Trophoblast cell (in vitro differentiated cells and primary cell): ENCODE results near the gene ULK4.
A peak's percentile ranks its signal among the peaks of the same experiment; 100 is the strongest.

Experiments
- DNase-seq, 2 donors: peaks; one replicate each; pipeline ENCODE4 v3.0.0-alpha.2; 2016
- H2AFZ ChIP-seq: 2 replicates; pipeline ENCODE4 v1.6.1; 2013; ENCODE audit warnings: low read length, moderate library complexity, mild to moderate bottlenecking; ENCODE audit not compliant: insufficient read depth, poor library complexity
- H2AK5ac ChIP-seq: 2 replicates; pipeline ENCODE4 v1.6.1; 2013; ENCODE audit warnings: mild to moderate bottlenecking, low read length
- H2BK120ac ChIP-seq: 2 replicates; pipeline ENCODE4 v1.6.1; 2013; ENCODE audit warnings: low read length, mild to moderate bottlenecking, moderate library complexity; ENCODE audit not compliant: insufficient read depth, poor library complexity
- H2BK12ac ChIP-seq: 2 replicates; pipeline ENCODE4 v1.6.1; 2013; ENCODE audit warnings: mild to moderate bottlenecking, low read length, moderate library complexity
- H2BK5ac ChIP-seq: 2 replicates; pipeline ENCODE4 v1.6.1; 2013; ENCODE audit warnings: low read length, low read depth, moderate library complexity, mild to moderate bottlenecking; ENCODE audit not compliant: poor library complexity
- H3K14ac ChIP-seq: 2 replicates; pipeline ENCODE4 v1.6.1; 2013; ENCODE audit warnings: mild to moderate bottlenecking, low read length
- H3K18ac ChIP-seq: 2 replicates; pipeline ENCODE4 v1.6.1; 2013; ENCODE audit warnings: mild to moderate bottlenecking, low read length
- H3K23ac ChIP-seq: 2 replicates; pipeline ENCODE4 v1.6.1; 2013; ENCODE audit warnings: low read length
- H3K27ac ChIP-seq: 2 replicates; pipeline ENCODE4 v1.5.1; 2013; ENCODE audit warnings: low read depth, mild to moderate bottlenecking, inconsistent platforms, low read length, moderate library complexity
- H3K27me3 ChIP-seq: 2 replicates; pipeline ENCODE4 v1.6.1; 2013; ENCODE audit warnings: inconsistent platforms, mild to moderate bottlenecking, low read length, moderate library complexity; ENCODE audit not compliant: insufficient read depth
- H3K36me3 ChIP-seq, 2 experiments: 1 replicate in 1 of 2; 2 replicates in 1 of 2; pipeline ENCODE4 v1.6.1; 2013; ENCODE audit warnings: low read length in 2 of 2, mild to moderate bottlenecking in 2 of 2, moderate library complexity in 1 of 2; ENCODE audit not compliant: insufficient read depth in 2 of 2, control insufficient read depth in 1 of 2
- H3K4ac ChIP-seq: 2 replicates; pipeline ENCODE4 v1.6.1; 2013; ENCODE audit warnings: low read depth, mild to moderate bottlenecking, low read length, moderate library complexity
- H3K4me1 ChIP-seq, 2 experiments: 1 replicate in 1 of 2; 2 replicates in 1 of 2; pipeline ENCODE4 v1.6.1; 2013; ENCODE audit warnings: low read length in 2 of 2, mild to moderate bottlenecking in 2 of 2, moderate library complexity in 1 of 2; ENCODE audit not compliant: insufficient read depth in 2 of 2, control insufficient read depth in 1 of 2
- H3K4me2 ChIP-seq: 2 replicates; pipeline ENCODE4 v1.6.1; 2013; ENCODE audit warnings: inconsistent platforms, mild to moderate bottlenecking, low read length, moderate library complexity
- H3K4me3 ChIP-seq: 2 replicates; pipeline ENCODE4 v1.5.1; 2013; ENCODE audit warnings: mild to moderate bottlenecking, low read depth, low read length, inconsistent platforms
- H3K79me1 ChIP-seq: one replicate; pipeline ENCODE4 v1.6.1; 2013; ENCODE audit warnings: low read length
- H3K79me2 ChIP-seq: 2 replicates; pipeline ENCODE4 v1.6.1; 2013; ENCODE audit warnings: low read length, mild to moderate bottlenecking; ENCODE audit not compliant: control insufficient read depth, insufficient read depth, poor library complexity
- H3K9ac ChIP-seq: 2 replicates; pipeline ENCODE4 v1.6.1; 2013; ENCODE audit warnings: mild to moderate bottlenecking, low read length
- H3K9me3 ChIP-seq: 2 replicates; pipeline ENCODE4 v1.6.1; 2013; ENCODE audit warnings: low read depth, mild to moderate bottlenecking, control low read depth, inconsistent platforms, low read length; ENCODE audit not compliant: insufficient read depth
- H4K12ac ChIP-seq: 2 replicates; pipeline ENCODE4 v1.6.1; 2013; ENCODE audit warnings: low read depth, mild to moderate bottlenecking, low read length, moderate library complexity
- H4K8ac ChIP-seq: 2 replicates; pipeline ENCODE4 v1.6.1; 2013; ENCODE audit warnings: low read depth, mild to moderate bottlenecking, low read length, moderate library complexity
- H4K91ac ChIP-seq: one replicate; pipeline ENCODE4 v1.6.1; 2013; ENCODE audit warnings: low read depth, mild to moderate bottlenecking, low read length, moderate library complexity
- WGBS: extraction: QIAGEN DNeasy Blood & Tissue Kit; methylation state at CpG from one replicate; pipeline ENCODE4 v1.1.7; 2013; ENCODE audit warnings: missing lambda C conversion rate; ENCODE audit not compliant: insufficient read length, insufficient coverage; ENCODE audit errors: extremely low coverage; 5-methylcytosine and 5-hydroxymethylcytosine counted together

Gene ULK4

GRCh38 chr3:41212088-41212487 lies 749.8 kb downstream of the ULK4 start:
- WGBS = no CpG with 5 or more reads among the region's 2 CpGs
- Histone ChIP-seq H2BK120ac (no peak overlapping the region), H3K4me3 (no peak overlapping the region)

GRCh38 chr3:41210966-41211365 lies 750.9 kb downstream of the ULK4 start:
- Histone ChIP-seq H3K79me2 (peaks cover 17% of the 10 kb centered on the region), H3K79me1 (no peaks in the 10 kb centered on the region), H3K27ac (no peak overlapping the region), H3K9ac (no peak overlapping the region), H2BK120ac (no peak overlapping the region), H4K8ac (no peak overlapping the region), H3K4me3 (no peak overlapping the region), H2BK12ac (no peak overlapping the region), H4K91ac (no peak overlapping the region), H3K4ac (peak overlapping the region; percentile 98), H3K4me1 (peaks cover 3 to 10% of the 10 kb centered on the region in 2 experiments), H3K14ac (no peak overlapping the region), H4K12ac (no peak overlapping the region), H3K18ac (no peak overlapping the region), H3K23ac (no peak overlapping the region), H3K4me2 (no peak overlapping the region), H2AK5ac (no peak overlapping the region), H3K36me3 (peaks cover 4 to 7% of the 10 kb centered on the region in 2 experiments), H3K9me3 (no peaks in the 10 kb centered on the region), H3K27me3 (no peaks in the 10 kb centered on the region), H2AFZ (no peak overlapping the region), H2BK5ac (no peak overlapping the region)
- no peak for DNase-seq
- WGBS = no CpG with 5 or more reads among the region's 5 CpGs

More at GRCh38 chr3:41212088-41212487, 749.8 kb downstream of the ULK4 start:
- Histone ChIP-seq H4K12ac (no peak overlapping the region), H3K18ac (no peak overlapping the region), H2BK12ac (no peak overlapping the region), H3K9me3 (no peaks in the 10 kb centered on the region), H4K8ac (no peak overlapping the region), H3K27ac (no peak overlapping the region), H3K14ac (no peak overlapping the region), H3K36me3 (peaks cover 4 to 7% of the 10 kb centered on the region in 2 experiments), H2AFZ (no peak overlapping the region), H3K4ac (peak overlapping the region; percentile 81), H3K79me2 (peaks cover 17% of the 10 kb centered on the region), H2BK5ac (no peak overlapping the region), H3K27me3 (no peaks in the 10 kb centered on the region), H3K23ac (no peak overlapping the region), H3K4me2 (no peak overlapping the region), H4K91ac (no peak overlapping the region), H2AK5ac (no peak overlapping the region), H3K9ac (no peak overlapping the region), H3K79me1 (no peaks in the 10 kb centered on the region), H3K4me1 (peaks cover 3 to 10% of the 10 kb centered on the region in 2 experiments)
- DNase-seq = no peak

- Histone ChIP-seq H2AK5ac (no peak overlapping the region), H3K14ac (no peak overlapping the region), H3K79me1 (no peaks in the 10 kb centered on the region), H3K79me2 (peaks cover 21% of the 10 kb centered on the region), H3K23ac (no peak overlapping the region), H3K27me3 (no peaks in the 10 kb centered on the region), H3K36me3 (peaks cover 6 to 10% of the 10 kb centered on the region in 2 experiments), H3K27ac (no peak overlapping the region), H3K4ac (peak overlapping the region; percentile 91), H4K12ac (no peak overlapping the region), H3K4me3 (no peak overlapping the region), H3K9me3 (no peaks in the 10 kb centered on the region), H3K4me2 (no peak overlapping the region), H3K18ac (no peak overlapping the region), H4K8ac (no peak overlapping the region), H2BK5ac (no peak overlapping the region), H2BK120ac (no peak overlapping the region), H4K91ac (no peak overlapping the region), H3K9ac (no peak overlapping the region), H2AFZ (no peak overlapping the region), H3K4me1 (peaks cover 7 to 14% of the 10 kb centered on the region in 2 experiments), H2BK12ac (no peak overlapping the region)
- DNase-seq = peak in 1 of 2 donors; percentile 35
- no CpG with 5 or more reads among the region's 5 CpGs for WGBS
Measured at GRCh38 chr3:41209646-41210045, 752.3 kb downstream of the ULK4 start.

- no peak for DNase-seq
- no peak overlapping the region for H3K4me2 ChIP-seq
- H3K4me1 ChIP-seq = peaks cover 7 to 14% of the 10 kb centered on the region in 2 experiments
- no peak overlapping the region for H3K4me3 ChIP-seq
- WGBS = 100% methylated on average over 3 of the region's 7 CpGs
- no peak overlapping the region for H3K18ac ChIP-seq
- no peak overlapping the region for H3K23ac ChIP-seq
- peaks cover 21% of the 10 kb centered on the region for H3K79me2 ChIP-seq
- peak overlapping the region; percentile 99 for H3K4ac ChIP-seq
- no peaks in the 10 kb centered on the region for H3K79me1 ChIP-seq
- no peak overlapping the region for H2AFZ ChIP-seq
- H3K27ac ChIP-seq = no peak overlapping the region
- no peak overlapping the region for H3K9ac ChIP-seq
- no peak overlapping the region for H2BK12ac ChIP-seq
- H4K12ac ChIP-seq = no peak overlapping the region
- no peaks in the 10 kb centered on the region for H3K9me3 ChIP-seq
- no peaks in the 10 kb centered on the region for H3K27me3 ChIP-seq
- no peak overlapping the region for H4K91ac ChIP-seq
- H2BK5ac ChIP-seq = no peak overlapping the region
- no peak overlapping the region for H2BK120ac ChIP-seq
- H4K8ac ChIP-seq = no peak overlapping the region
- H3K36me3 ChIP-seq = peaks cover 6 to 10% of the 10 kb centered on the region in 2 experiments
- H2AK5ac ChIP-seq = no peak overlapping the region
- H3K14ac ChIP-seq = no peak overlapping the region
Measured at GRCh38 chr3:41208507-41209220, 753.2 kb downstream of the ULK4 start.
